AG09309 (cell line): ENCODE data around the gene DNAJC3.

Experiments used
- DNase-seq: peaks from one replicate; pipeline ENCODE4 v3.0.0-alpha.2; 2010; ENCODE audit warnings: low read depth
- H3K4me3 ChIP-seq: 2 replicates; pipeline ENCODE4 v1.5.1; 2011; ENCODE audit warnings: mild to moderate bottlenecking, low read depth, low read length, moderate library complexity; ENCODE audit not compliant: control insufficient read depth
- TF ChIP-seq, protein P1 (sequence below): IDR thresholded peaks from 2 replicates; pipeline ENCODE4 v1.5.1; 2011; ENCODE audit warnings: mild to moderate bottlenecking, low read depth, low read length, inconsistent platforms; ENCODE audit not compliant: insufficient read depth, control insufficient read depth; ENCODE audit errors: missing control alignments

The DNAJC3 gene

DNA sequence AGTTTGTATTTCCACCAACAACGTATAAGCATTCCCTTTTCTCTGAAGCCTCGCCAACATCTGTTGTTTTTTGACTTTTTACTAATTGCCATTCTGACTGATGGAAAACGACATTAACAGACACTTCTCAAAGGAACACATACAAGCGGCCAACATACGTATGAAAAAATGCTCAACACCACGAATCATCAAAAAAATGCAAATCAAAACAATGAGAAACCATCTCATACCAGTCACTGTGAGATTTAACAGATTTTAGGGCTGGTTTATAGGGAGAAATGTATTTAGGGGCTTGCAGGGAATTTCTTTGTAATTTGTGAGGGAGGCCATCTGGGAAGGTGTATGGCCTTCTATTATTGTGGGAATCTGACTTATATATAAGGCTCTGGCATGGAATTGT, 29.6 kb upstream of the DNAJC3 start:
- TF ChIP-seq, protein P1, sequence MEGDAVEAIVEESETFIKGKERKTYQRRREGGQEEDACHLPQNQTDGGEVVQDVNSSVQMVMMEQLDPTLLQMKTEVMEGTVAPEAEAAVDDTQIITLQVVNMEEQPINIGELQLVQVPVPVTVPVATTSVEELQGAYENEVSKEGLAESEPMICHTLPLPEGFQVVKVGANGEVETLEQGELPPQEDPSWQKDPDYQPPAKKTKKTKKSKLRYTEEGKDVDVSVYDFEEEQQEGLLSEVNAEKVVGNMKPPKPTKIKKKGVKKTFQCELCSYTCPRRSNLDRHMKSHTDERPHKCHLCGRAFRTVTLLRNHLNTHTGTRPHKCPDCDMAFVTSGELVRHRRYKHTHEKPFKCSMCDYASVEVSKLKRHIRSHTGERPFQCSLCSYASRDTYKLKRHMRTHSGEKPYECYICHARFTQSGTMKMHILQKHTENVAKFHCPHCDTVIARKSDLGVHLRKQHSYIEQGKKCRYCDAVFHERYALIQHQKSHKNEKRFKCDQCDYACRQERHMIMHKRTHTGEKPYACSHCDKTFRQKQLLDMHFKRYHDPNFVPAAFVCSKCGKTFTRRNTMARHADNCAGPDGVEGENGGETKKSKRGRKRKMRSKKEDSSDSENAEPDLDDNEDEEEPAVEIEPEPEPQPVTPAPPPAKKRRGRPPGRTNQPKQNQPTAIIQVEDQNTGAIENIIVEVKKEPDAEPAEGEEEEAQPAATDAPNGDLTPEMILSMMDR: no peak

DNA sequence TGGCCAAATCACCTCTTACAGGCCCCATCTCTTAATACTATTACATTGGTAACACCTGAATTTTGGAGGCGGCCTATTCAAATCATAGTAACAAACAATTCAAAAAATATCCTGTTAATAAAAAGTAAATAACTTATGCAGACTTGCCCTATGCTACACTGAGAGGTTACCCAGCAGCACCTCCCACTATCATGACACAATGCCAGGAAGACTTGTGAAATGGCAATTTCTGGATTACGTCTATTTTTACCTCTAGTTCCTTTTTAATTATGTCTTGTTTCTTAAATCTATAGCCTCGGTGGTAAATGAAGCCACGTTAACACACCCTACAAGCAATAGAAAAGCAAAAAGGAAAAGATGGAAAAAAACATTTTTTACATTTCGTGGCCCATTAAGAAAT, 26.2 kb upstream of the DNAJC3 start:
- TF ChIP-seq, protein P1: no peak
- no peak overlapping the region for H3K4me3 ChIP-seq
- DNase-seq: no peak

More for the DNA sequence above, 29.6 kb upstream of the DNAJC3 start:
- no peak overlapping the region for H3K4me3 ChIP-seq
- no peak for DNase-seq

DNA sequence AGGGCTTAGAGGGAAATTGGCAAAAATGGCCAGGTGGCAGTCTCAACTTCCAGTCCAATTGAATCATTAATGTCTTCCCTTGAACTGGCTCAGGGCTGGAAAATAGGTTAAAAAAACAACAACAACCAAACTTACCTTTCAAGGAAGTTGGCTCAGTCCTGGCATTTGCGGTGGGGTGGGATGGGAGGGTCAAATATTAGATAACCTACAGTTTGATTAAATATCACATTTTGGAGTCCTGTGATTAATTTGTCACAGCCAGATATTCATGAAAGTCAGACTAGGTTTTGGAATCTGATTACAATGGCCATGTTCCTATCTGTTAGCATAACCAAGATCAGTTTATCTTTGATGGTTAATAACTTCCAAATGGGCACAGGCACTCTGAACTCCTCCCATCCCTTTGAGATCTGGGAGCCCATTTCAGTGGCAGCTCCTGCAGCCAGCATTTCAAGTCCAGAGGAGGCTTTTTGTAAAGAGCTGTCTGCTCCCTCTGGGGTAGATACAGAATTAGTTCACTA, 24.6 kb upstream of the DNAJC3 start:
- H3K4me3 ChIP-seq: no peak overlapping the region
- DNase-seq: no peak
- TF ChIP-seq, protein P1: no peak

DNA sequence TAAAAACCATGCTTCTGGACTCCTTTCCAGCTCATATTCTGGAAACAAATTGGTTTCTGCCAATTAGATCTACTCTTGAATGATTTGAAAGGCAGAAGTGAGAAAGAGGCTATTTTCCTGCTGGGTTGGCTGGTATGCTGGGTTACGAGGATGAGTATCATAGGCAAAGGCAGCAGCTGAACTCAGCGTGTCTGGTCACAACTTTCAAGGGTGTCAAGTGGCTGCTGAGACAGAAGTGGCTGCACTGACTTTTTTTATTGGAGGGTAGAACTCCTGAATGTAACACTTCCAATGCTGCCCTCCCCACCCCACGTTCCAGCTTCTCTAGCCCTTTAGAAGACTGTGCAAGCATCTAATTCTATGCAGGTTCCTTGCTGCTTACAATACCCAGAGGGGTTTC, 24.1 kb upstream of the DNAJC3 start:
- DNase-seq: no peak
- no peak overlapping the region for H3K4me3 ChIP-seq
- TF ChIP-seq, protein P1: no peak

DNA sequence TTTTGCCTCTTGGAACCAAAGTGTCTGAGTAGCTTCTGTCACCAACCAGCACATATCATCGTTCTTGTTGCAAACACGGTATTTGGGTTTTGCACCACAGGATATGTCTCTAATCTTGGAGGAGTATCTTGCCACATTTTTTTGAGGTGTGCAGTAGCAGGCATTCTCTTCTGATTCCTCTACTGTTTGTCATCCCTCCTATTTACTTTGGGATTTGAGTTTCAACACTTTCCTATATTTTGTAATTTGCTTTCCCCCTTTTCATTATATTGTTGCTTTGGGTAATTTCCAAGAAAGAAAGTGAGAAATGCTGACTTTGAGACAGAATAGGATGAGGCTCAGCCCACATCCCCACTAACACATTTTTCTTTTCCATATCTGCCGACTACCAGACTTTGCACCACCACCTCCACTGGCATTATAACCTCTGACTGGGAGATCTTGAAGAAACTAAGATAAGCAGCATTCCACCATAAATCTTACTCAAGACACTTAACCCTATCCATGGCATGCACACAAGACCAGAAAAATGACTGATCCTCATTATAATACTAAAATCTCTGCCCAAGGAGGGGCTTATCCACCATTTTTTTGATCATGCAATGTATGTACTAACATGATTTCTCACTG, 20.4 kb upstream of the DNAJC3 start:
- no peak overlapping the region for H3K4me3 ChIP-seq
- TF ChIP-seq, protein P1: no peak
- DNase-seq: no peak

DNA sequence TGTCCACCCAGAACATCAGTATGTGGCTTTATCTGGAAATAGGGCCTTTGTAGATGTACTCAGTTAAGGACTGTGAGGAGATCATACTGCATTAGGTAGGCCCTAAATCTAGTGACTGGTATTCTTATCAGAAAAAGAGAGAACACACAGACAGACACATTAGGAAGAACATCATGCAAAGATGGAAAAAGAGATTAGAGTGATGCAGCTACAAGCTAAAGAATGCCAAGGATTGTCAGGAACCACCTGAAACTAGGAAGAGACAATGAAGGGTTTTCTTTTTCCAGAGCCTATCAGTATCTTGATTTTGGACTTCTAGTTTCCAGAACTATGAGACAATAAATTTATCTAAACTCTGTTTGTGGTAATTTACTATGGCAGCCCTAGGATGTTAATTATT, 17.4 kb upstream of the DNAJC3 start:
- no peak overlapping the region for H3K4me3 ChIP-seq
- DNase-seq: no peak
- TF ChIP-seq, protein P1: no peak
